CD4-positive, alpha-beta T cell treated with Interleukin-17A for 4 hours (primary cell): ENCODE results near the gene STRADA.
"Not testable (repeated sequence)": the region's sequence is repeated elsewhere in the genome, so short reads cannot be mapped to it uniquely, and the experiment has no call there.

Experiments used
- DNase-seq: peaks from one replicate; pipeline ENCODE4 v3.0.0-alpha.2; 2020; ENCODE audit warnings: mixed read lengths

STRADA gene

DNA sequence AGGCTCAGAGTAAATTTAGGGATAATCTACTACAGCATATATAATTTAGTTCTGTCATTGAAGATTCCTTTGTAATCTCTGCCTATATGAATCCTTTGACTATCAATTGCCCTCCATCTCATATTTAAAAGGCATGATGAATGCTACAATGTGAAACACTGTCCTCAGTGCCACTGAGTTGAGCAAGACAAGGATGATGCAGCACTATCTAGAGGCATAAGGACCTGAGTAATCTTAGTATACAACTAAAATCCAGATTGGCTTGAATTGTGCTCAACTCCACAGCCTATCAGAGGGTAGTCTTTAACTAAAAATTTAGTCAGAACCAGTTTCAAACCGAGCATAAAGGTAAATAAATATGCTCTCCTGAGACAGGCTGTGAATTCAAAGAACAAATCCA is 11.6 kb upstream of the STRADA start:
- DNase-seq = no peak

DNA sequence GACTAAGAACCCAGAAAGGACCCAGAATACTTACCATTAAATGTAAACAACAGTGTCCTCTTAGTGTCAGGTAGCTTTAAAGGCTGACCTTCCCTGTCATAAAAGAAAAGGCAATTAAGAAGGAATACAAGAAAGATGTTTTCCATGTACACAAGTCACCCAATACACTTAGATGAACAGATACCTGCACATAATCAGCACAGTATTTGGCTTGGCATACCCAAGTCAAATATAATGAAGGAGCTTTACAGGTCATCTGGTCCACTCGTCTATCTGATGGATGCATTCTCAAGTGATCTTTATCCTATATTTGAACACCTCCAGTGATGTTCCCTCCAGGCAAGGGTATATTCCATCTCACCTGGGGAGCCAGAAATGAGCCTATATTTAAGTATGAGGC is 11.1 kb upstream of the STRADA start:
- no peak for DNase-seq

DNA sequence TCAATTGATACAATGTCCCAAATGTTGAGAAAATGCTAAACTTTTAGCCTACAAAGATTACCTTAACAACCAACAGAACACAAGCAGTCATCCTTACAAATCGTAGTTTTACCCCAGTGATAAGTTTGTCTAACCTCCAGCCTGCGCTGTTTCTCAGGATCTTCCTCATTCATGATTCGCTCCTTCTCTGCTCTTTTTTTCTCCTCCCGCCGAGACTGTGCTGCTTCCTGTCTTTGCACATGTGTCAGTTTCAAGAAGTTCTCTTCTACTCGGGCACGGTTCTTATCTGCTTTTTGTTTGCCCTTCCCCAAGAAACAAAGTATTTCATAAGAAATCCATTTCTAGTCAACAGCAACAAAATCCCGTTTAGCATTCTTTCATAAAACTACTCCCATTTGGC is 10.2 kb upstream of the STRADA start:
- DNase-seq = peak; percentile 56

DNA sequence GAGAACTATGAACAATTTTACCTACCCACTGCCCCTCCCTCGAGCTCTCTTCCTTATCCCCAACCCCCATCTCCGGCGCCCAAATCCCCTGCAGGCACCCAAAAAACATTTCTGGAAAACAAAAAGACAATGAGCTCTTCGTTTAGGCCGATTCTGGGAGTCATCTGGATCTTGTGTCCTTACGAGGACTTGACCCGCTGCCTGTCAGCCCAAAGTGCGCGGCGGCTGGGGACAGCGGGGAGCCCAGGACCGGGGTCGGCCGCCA is 524 bp downstream of the STRADA start:
- DNase-seq = no peak

DNA sequence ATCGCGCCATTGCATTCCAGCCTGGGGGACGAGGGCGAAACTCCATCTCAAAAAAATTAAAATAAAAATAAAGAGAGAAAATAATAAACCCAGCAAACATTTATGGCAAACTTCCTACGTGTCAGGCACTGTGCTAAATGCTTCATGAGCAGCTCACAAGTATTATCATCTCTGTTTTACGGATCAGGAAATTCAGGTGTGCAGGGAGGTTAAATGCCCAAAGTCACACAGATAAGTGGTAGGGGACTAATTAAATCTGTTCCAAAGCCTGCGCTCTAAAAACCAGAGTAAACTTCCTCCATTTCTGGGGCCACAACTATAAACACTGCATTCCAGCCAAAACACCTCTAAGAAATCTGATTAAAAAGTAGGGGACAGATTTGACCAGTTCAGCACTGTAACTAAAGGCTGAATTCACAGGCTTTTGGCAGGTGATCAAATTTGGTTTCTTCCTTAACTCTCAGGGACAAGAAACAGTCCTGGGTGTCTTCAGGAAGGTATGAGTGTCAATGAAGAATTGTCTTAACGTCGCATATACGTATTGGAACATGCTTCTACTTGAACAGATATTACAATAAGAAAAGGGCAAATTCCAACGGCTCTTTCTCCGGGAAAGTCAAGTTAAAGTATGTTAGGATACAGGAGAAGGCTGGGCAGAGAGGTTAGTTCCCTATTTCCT is 996 bp downstream of the STRADA start:
- DNase-seq = no peak

DNA sequence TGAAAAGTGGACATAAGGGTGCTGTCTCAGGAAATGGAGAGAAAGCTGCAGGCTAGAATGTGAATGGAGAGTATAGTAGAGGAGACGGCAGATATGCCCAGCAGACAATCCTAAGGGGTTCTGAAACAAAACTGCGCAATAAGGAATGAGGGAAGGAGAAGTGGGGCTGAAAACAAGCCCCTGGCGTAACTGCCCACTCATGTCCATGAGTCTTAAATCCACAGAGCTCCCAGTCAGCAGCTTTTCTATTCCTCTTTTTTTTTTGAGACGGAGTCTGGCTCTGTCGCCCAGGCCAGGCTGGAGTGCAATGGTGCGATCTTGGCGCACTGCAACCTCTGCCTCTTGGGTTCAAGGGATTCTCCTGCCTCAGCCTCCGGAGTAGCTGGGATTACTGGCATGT is 5.9 kb downstream of the STRADA start:
- no peak for DNase-seq

- DNase-seq = no peak
Observed at GRCh38 chr17:63722403-63722802, 19.2 kb downstream of the STRADA start.

DNA sequence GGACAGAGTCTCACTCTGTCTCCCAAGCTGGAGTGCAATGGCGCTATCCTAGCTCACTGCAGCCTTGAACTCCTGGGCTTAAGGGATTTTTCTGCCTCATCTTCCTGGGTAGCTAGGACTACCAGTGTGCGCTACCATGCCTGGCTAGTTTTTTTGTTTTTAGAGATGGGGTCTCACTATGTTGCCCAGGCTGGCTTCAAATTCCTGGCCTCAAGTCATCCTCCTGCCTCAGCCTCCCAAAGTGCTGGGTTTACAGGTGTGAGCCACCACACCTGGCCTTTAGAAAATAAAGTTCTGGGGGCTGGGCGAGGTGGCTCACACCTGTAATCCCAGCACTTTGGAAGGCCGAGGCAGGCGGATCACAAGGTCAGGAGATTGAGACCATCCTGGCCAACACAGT is 21.4 kb downstream of the STRADA start:
- not testable (repeated sequence) for DNase-seq

- DNase-seq = no peak
Observed at GRCh38 chr17:63718988-63719387, 22.6 kb downstream of the STRADA start.

DNA sequence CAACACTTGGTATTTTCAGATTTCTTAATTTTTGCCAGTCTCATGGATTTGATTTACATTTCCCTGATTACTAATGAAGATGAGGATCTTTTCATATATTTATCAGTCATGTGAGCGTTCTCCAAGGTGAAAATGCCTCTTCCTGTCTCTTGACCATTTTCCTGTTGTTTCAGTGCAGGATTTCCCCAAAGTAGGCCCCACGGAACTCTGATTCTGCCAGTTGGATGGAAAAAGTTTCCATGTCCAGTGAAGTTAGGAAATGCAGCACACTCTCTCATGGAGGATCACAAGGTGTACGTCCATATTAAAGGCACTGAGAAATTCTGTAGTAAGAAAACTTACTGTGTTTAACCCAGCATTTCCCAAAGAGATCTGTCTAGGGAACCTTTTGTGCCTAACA is 25.2 kb downstream of the STRADA start:
- DNase-seq = no peak

- no peak for DNase-seq
Observed at GRCh38 chr17:63714550-63715277, 26.9 kb downstream of the STRADA start.

GRCh38 chr17:63709110-63709509 is 32.5 kb downstream of the STRADA start:
- no peak for DNase-seq

GRCh38 chr17:63707151-63707550 is 34.4 kb downstream of the STRADA start:
- peak; percentile 60 for DNase-seq

- peak; percentile 56 for DNase-seq
Observed at GRCh38 chr17:63706336-63707082, 35.1 kb downstream of the STRADA start.

DNA sequence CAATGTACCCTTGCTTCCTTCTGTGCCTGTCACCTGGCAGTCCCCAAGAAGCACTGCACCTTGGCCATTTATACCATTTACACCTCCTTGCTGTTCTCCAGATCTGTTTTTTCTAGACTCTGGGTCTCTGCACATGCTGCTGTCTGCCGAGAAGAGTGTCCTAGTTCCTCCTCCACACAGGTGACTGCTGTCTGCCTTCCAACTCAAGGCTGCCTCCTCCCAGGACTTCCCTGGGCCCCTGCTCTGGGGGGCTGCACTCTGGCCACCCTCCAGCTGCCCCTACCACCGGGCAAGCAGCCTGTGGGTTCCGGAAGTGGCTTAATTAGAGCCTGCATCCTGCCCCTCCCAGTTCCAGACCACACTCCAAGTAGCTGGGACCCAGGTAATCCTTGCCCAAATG is 35.9 kb downstream of the STRADA start:
- DNase-seq = no peak

DNA sequence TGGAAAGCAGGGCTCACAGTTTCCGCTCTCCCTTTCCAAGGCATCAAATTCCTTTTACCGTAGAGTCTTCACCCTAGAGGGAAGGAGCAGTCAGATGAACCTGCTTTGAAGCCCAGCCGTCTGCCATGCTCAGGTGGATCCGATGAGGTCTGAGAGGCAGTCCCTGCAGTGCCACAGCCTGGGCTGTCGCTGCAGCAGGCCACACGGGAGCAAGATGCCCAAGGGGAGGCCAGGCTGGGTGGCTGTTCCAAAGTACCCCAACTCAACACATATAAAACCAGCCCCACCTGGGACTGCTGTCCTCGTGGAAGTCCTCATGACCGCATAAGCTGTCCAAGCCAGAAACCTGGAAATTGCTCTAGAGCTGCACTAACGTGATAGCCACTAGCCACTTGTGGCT is 36.8 kb downstream of the STRADA start:
- DNase-seq = no peak

GRCh38 chr17:63704259-63704576 is 37.4 kb downstream of the STRADA start:
- no peak for DNase-seq

DNA sequence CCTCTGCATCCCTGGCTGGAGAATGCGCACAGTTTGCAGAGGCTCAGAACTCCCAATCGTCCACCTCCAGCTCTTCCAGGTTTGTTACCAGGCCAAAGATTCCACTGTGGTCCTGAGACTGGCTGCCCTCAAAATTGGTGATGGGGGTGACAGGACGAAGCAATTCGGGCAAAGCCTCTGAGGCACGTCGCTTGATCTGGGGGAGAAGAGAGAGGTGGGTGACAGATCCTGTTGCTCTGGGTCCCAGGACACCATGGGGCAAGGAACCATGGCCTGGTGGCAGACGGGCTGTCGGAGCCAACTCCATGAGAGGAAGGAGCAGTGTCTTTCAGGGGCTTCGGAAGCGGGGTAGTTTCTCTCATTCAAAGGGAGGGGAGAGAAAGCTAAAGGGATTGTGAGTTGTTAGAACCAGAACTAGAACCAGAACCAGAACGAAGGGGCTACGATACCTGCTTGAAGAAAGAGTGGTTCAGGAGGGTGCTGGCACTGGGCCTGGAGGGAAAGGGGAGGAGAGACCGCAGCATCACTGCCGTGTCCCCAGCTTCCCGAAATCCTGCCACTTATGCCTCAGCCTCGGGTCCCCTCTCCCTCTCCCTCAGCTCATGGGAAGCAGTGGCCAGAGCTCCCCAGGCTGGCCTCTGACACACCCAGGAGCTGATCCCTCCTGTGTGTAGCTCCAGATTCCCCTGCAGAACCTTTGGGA is 37.9 kb downstream of the STRADA start:
- no peak for DNase-seq

DNA sequence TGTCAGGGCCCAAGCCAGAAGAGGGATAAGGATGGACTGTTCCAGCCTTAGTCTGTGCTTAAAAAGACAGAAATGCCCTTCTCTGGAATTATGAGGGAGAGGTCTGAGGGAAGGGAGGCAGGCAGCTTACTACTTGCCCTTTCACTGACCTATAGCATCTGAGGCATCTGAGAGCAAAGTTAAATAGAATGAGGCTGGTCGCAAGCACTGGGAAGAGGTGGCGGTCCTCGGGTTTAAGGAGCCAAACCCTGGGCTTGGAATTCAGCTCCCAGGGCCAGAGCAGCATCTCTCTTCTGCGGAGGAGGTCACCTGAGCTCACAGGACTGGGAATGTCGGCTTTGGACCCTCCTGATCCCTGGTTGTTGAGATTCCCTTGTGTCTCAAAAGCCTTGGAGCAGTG is 38.6 kb downstream of the STRADA start:
- no peak for DNase-seq

GRCh38 chr17:63702721-63703015 is 38.9 kb downstream of the STRADA start:
- no peak for DNase-seq

- peak; percentile 92 for DNase-seq
Observed at GRCh38 chr17:63701868-63702720, 39.5 kb downstream of the STRADA start.

- DNase-seq = no peak
Observed at GRCh38 chr17:63701456-63701820, 40.2 kb downstream of the STRADA start.
